GM10248 (cell line): ENCODE measurements around the gene CDH23.

Experiments used
- CTCF ChIA-PET: fragments of 300-600 bp; sonication (Branson Sonifier 250); formaldehyde crosslinking; extraction: SDS; loops from one replicate; lab custom pipeline; 2021; ENCODE audit warnings: antibody characterized with exemption; lab: Yijun Ruan, JAX
- POLR2A ChIA-PET: fragments of 350-650 bp; sonication (Branson Sonifier 250); formaldehyde crosslinking; extraction: SDS; loops from one replicate; lab custom pipeline; 2020; ENCODE audit warnings: antibody characterized with exemption; lab: Yijun Ruan, JAX
- DNase-seq: peaks from one replicate; pipeline ENCODE4 v3.0.0; 2012; ENCODE audit errors: extremely low spot score
- CTCF ChIP-seq: IDR thresholded peaks from 2 replicates; pipeline ENCODE4 v1.5.1; 2012; ENCODE audit warnings: mild to moderate bottlenecking, low read depth; ENCODE audit errors: extremely low read depth, missing control alignments, control extremely low read depth

Gene CDH23

DNA sequence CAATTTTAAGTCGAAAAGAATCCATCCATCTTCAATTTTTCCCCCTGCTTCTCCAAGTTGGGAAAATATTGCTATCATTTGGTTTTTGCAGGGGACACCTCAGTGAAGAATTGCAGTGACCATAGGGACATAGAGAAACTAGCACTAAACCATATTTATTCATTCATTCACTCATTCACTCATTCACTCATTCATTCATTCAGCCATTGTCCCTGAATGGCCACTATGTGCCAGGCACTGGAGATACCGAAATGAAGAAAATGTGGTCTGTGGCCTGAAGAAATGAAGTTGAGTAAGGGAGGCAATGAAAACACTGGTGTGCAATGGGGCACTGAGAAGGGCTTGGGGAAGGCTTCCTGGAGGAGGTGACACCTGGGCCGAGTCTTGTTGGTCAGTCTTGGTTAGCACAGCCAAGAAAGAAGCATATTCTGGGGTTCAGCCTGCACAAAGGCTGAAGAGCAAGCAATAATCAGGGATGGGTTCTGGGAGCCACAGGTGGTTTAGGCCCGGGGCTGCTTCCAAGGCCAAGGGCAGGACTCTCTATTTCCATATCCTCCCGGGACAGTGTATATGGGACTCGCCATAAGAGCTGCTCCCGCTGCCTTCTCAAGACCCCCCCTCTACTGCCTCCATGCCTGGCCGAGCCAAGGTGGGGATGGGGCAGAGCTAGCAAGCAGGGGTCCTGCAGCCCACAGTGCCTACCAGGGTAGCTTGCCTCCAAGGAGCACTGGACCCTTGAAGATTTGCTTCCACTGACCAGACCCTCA, 348.4 kb downstream of the CDH23 start:
- CTCF ChIA-PET: interaction anchor here (1.0 to 4.5 kb wide), 3 partner anchors 12 to 49 kb away, joined by 3 to 24 read pairs (median 3); partner anchors contain the start of gene VSIR
- POLR2A ChIA-PET: no interaction called here
- DNase-seq: no peak
- no peak for TF ChIP-seq CTCF

GRCh38 chr10:71745664-71746250, 349.0 kb downstream of the CDH23 start:
- POLR2A ChIA-PET: no interaction called here
- no peak for TF ChIP-seq CTCF
- CTCF ChIA-PET: interaction anchor here (1.0 to 4.5 kb wide), 4 partner anchors 12 to 303 kb away, joined by 3 to 24 read pairs (median 3); partner anchors contain the start of gene VSIR
- DNase-seq: no peak

- DNase-seq: no peak
- no peak for TF ChIP-seq CTCF
- CTCF ChIA-PET: interaction anchor here (1.0 to 4.5 kb wide), 4 partner anchors 13 to 302 kb away, joined by 3 to 24 read pairs (median 3); partner anchors contain the start of gene VSIR
- POLR2A ChIA-PET: no interaction called here
These were observed 349.8 kb downstream of the CDH23 start for GRCh38 chr10:71746344-71747037.

DNA sequence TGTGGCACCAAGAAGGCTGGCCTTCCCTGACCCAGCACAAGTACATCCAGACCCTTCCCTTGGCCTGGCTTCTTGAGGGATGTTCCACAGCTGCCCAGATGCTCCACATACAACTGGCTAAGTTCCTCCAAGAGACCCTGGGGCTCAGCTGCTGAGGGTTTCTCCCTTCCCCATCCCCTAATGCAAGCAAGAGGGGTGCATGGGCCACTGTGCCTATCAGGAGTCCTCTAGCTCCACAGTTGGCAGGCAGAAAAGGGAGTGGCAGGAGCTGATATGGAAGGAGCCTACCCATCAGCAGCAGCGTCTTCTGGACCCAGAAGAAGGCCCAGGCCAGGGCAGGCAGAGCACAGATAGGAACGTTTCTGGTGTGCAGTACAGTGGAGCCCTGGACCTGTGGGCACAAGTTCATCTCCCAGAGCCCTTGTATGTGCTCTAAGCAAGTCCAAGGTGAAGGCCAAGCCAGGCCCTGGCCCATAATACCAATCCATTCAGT, 350.4 kb downstream of the CDH23 start:
- CTCF ChIA-PET: interaction anchor here (0.8 to 4.5 kb wide), 4 partner anchors 10 to 64 kb away, joined by 3 to 24 read pairs (median 3); partner anchors contain the start of gene VSIR

GRCh38 chr10:71747551-71748523, 351.1 kb downstream of the CDH23 start:
- ChIA-PET POLR2A (interaction anchor here (0.8 kb wide), 1 partner anchor 89 kb away, joined by 4 read pairs; no protein-coding TSS in a partner anchor), CTCF (interaction anchor here (0.8 to 4.5 kb wide), 7 partner anchors 10 to 63 kb away, joined by 3 to 24 read pairs (median 4); partner anchors contain the start of gene VSIR)
- DNase-seq: peak; percentile 69
- TF ChIP-seq CTCF: no peak

More for the DNA sequence above, 350.4 kb downstream of the CDH23 start:
- POLR2A ChIA-PET: no interaction called here
- no peak for DNase-seq
- no peak for TF ChIP-seq CTCF
